B cell (primary cell): ENCODE results near the gene CCL3. TPM values are rescaled to one million over a fixed set of nuclear protein-coding genes. Genes with fewer than 3 reads are reported as not detected.

Source experiments
- ATAC-seq: fragments of 200-7000 bp; cut with Tn5 transposase; one replicate; pipeline ENCODE4 v1.10.0; 2021; ENCODE audit warnings: low read depth, mild to moderate bottlenecking, moderate number of reproducible peaks, moderate library complexity
- CTCF ChIA-PET: fragments of 350-600 bp; sonication (Branson Sonifier 250); formaldehyde crosslinking; loops from one replicate; lab custom pipeline; 2021; ENCODE audit warnings: antibody characterized with exemption, inconsistent platforms; lab: Charles Lee
- POLR2A ChIA-PET: fragments of 350-600 bp; sonication (Branson Sonifier 250); formaldehyde crosslinking; loops from one replicate; lab custom pipeline; 2021; ENCODE audit warnings: antibody characterized with exemption; lab: Charles Lee
- DNase-seq: peaks from one replicate; pipeline ENCODE4 v3.0.0; 2013
- H2AFZ ChIP-seq: 2 replicates; pipeline ENCODE4 v1.6.1; 2012; ENCODE audit warnings: mild to moderate bottlenecking, low read depth, low read length; ENCODE audit not compliant: insufficient read depth, poor library complexity, severe bottlenecking
- H3K27ac ChIP-seq, 2 donors: 1 replicate in 1 of 2; 2 replicates in 1 of 2; pipeline ENCODE4 v1.5.1; 2012 to 2013; ENCODE audit warnings: low read length in 2 of 2, mild to moderate bottlenecking in 2 of 2, moderate library complexity in 1 of 2
- H3K27me3 ChIP-seq, 4 experiments: fragments of 200-600 bp in 1 of 4; sonication (generic) in 1 of 4; replicated peaks in 1 of 4; 1 replicate in 2 of 4; 2 replicates in 2 of 4; pipeline versions ENCODE4 v1.6.1 to v1.7.0; 2013 to 2016; ENCODE audit warnings: low read length in 3 of 4, mild to moderate bottlenecking in 2 of 4, mixed read lengths in 1 of 4, moderate library complexity in 1 of 4; ENCODE audit not compliant: insufficient read depth in 4 of 4, control insufficient read depth in 3 of 4; ENCODE audit errors: control extremely low read depth in 1 of 4
- H3K36me3 ChIP-seq, 2 experiments: replicated peaks in 1 of 2; 1 replicate in 1 of 2; 2 replicates in 1 of 2; pipeline versions ENCODE4 v1.6.1 to v1.7.1; 2013; ENCODE audit warnings: low read length in 1 of 2; ENCODE audit not compliant: insufficient read depth in 2 of 2, control insufficient read depth in 1 of 2; ENCODE audit errors: control extremely low read depth in 1 of 2, extremely low read depth in 1 of 2
- H3K4me1 ChIP-seq, 2 donors: fragments of 200-600 bp in 1 of 2; sonication (generic) in 1 of 2; 1 replicate in 1 of 2; 2 replicates in 1 of 2; pipeline versions ENCODE4 v1.5.1 to v1.6.1; 2013 to 2017; ENCODE audit warnings: low read length in 2 of 2; ENCODE audit not compliant: control insufficient read depth in 2 of 2, insufficient read depth in 2 of 2
- H3K4me2 ChIP-seq: replicated peaks from 2 replicates; pipeline ENCODE3; 2012; ENCODE audit warnings: mild to moderate bottlenecking, low read depth, low read length; ENCODE audit not compliant: poor library complexity, severe bottlenecking
- H3K4me3 ChIP-seq, 5 experiments: fragments of 200-600 bp in 1 of 5; sonication (generic) in 1 of 5; 1 replicate in 3 of 5; 2 replicates in 2 of 5; pipeline versions ENCODE4 v1.5.1 to v1.7.0; 2011 to 2016; ENCODE audit warnings: low read length in 4 of 5, mild to moderate bottlenecking in 4 of 5, low read depth in 2 of 5, control low read depth in 1 of 5, moderate library complexity in 1 of 5; ENCODE audit not compliant: insufficient read depth in 1 of 5; ENCODE audit errors: control extremely low read depth in 1 of 5, extremely low read depth in 1 of 5
- H3K79me2 ChIP-seq: fragments of 200-600 bp; sonication (generic); one replicate; pipeline ENCODE4 v1.6.0; 2016; ENCODE audit warnings: low read length; ENCODE audit not compliant: control insufficient read depth, insufficient read depth
- H3K9ac ChIP-seq: fragments of 200-600 bp; sonication (generic); 2 replicates; pipeline ENCODE4 v1.6.1; 2017; ENCODE audit warnings: mild to moderate bottlenecking, low read length, moderate library complexity
- H3K9me3 ChIP-seq, 3 donors: one replicate each; pipeline versions ENCODE4 v1.6.1 to v1.7.1; 2013; ENCODE audit warnings: low read length in 2 of 3; ENCODE audit not compliant: control insufficient read depth in 2 of 3, insufficient read depth in 1 of 3; ENCODE audit errors: control extremely low read depth in 1 of 3
- H4K20me1 ChIP-seq: 2 replicates; pipeline ENCODE4 v1.6.0; 2012; ENCODE audit warnings: mild to moderate bottlenecking, low read length; ENCODE audit not compliant: insufficient read depth, control insufficient read depth, poor library complexity, severe bottlenecking
- H3K27ac Mint-ChIP-seq: one replicate; pipeline ENCODE4 v1.8.0; 2021; ENCODE audit warnings: mixed read lengths
- H3K27me3 Mint-ChIP-seq: one replicate; pipeline ENCODE4 v1.8.0; 2021; ENCODE audit warnings: mixed read lengths
- H3K4me1 Mint-ChIP-seq: one replicate; pipeline ENCODE4 v1.8.0; 2021; ENCODE audit warnings: mixed read lengths
- H3K4me3 Mint-ChIP-seq: one replicate; pipeline ENCODE4 v1.8.0; 2021; ENCODE audit warnings: mixed read lengths
- H3K9me3 Mint-ChIP-seq: one replicate; pipeline ENCODE4 v1.8.0; 2022; ENCODE audit warnings: mixed read lengths; ENCODE audit not compliant: insufficient read depth
- EZH2 ChIP-seq: IDR thresholded peaks from 2 replicates; pipeline ENCODE4 v1.6.1; 2012; ENCODE audit warnings: borderline replicate concordance, low read depth, mild to moderate bottlenecking, moderate library complexity, low read length; ENCODE audit not compliant: insufficient read depth, poor library complexity, severe bottlenecking
- WGBS: methylation state at CpG from one replicate; pipeline ENCODE4 v1.1.5; 2013; ENCODE audit warnings: missing lambda C conversion rate; ENCODE audit not compliant: insufficient coverage; 5-methylcytosine and 5-hydroxymethylcytosine counted together
- intact Hi-C: fragments of 100-400 bp; cut with micrococcal nuclease; formaldehyde crosslinking; loops from one replicate; pipeline ENCODE4 v1.10.0; 2022
- polyA plus RNA-seq: library from polyadenylated mRNA; depleted of rRNA; stranded (reverse); fragments of >200 nt; gene quantifications from 2 replicates; pipeline ENCODE4 v1.2.3, GENCODE V29; 2012
- total RNA-seq, 2 donors: library from RNA; stranded (reverse); fragments of 120-200 nt in 1 of 2; gene quantifications; 1 replicate in 1 of 2; 2 replicates in 1 of 2; pipeline versions ENCODE4 v1.2.3 to v1.2.4, GENCODE V29; 2013 to 2022
- TF ChIP-seq, protein P1 (sequence below): fragments of 200-600 bp; IDR thresholded peaks from one replicate; pipeline ENCODE4 v1.8.0; 2022; ENCODE audit warnings: antibody characterized with exemption, mild to moderate bottlenecking

Gene CCL3
- total and polyA plus RNA-seq, 2 donors (not counting 1 experiment from before 2014, with no cell fraction given) = 5.7 to 31.3 TPM

DNA sequence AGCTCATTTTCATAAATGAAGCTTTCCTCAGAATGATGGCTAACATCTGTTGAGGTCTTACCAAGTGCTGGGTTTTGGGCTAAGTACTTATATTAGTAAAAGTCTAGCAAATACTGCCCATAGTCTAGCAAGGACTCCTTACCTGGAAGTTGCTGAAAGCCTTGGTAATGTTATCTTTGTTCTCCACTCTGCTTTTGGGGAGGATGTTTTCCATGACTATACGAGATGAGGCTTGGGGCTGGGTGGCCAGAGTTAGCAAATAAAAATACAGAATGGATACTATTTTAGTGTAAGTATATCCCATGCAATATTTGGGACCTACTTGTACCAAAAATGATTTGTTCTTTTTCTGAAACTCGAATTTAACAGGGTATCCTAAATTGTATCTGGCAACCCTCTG is 18.2 kb downstream of the CCL3 start:
- H3K9me3 Mint-ChIP-seq = no peaks in the 10 kb centered on the region
- DNase-seq (no peak), ATAC-seq (no peak)
- Histone ChIP-seq H3K36me3 (no peaks in the 10 kb centered on the region), H3K9ac (no peak overlapping the region), H3K27me3 (no peaks in the 10 kb centered on the region), H3K79me2 (no peaks in the 10 kb centered on the region), H3K27ac (no peak overlapping the region), H4K20me1 (no peaks in the 10 kb centered on the region), H3K9me3 (peaks cover under 1 to 6% (median under 1%) of the 10 kb centered on the region in 3 donors), H2AFZ (no peak overlapping the region), H3K4me1 (peaks cover 4 to 8% of the 10 kb centered on the region in 2 donors), H3K4me2 (no peak overlapping the region), H3K4me3 (no peak overlapping the region)
- WGBS = no CpG with 5 or more reads among the region's 2 CpGs
- no peak overlapping the region for H3K4me3 Mint-ChIP-seq
- H3K27me3 Mint-ChIP-seq = no peaks in the 10 kb centered on the region
- CTCF ChIA-PET = interaction anchor here (1.0 to 4.5 kb wide), 13 partner anchors 10 to 102 kb away, joined by 3 to 64 read pairs (median 5); partner anchors contain the start of gene CCL3
- POLR2A ChIA-PET = no interaction called here
- H3K4me1 Mint-ChIP-seq = peaks cover 14% of the 10 kb centered on the region
- intact Hi-C loops = loop anchor here (1.0 to 5.0 kb wide), 3 partner anchors 56 to 95 kb away; no protein-coding TSS in a partner anchor
- H3K27ac Mint-ChIP-seq = no peak overlapping the region
- no peak for TF ChIP-seq EZH2
- TF ChIP-seq, protein P1, sequence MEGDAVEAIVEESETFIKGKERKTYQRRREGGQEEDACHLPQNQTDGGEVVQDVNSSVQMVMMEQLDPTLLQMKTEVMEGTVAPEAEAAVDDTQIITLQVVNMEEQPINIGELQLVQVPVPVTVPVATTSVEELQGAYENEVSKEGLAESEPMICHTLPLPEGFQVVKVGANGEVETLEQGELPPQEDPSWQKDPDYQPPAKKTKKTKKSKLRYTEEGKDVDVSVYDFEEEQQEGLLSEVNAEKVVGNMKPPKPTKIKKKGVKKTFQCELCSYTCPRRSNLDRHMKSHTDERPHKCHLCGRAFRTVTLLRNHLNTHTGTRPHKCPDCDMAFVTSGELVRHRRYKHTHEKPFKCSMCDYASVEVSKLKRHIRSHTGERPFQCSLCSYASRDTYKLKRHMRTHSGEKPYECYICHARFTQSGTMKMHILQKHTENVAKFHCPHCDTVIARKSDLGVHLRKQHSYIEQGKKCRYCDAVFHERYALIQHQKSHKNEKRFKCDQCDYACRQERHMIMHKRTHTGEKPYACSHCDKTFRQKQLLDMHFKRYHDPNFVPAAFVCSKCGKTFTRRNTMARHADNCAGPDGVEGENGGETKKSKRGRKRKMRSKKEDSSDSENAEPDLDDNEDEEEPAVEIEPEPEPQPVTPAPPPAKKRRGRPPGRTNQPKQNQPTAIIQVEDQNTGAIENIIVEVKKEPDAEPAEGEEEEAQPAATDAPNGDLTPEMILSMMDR = no peak

DNA sequence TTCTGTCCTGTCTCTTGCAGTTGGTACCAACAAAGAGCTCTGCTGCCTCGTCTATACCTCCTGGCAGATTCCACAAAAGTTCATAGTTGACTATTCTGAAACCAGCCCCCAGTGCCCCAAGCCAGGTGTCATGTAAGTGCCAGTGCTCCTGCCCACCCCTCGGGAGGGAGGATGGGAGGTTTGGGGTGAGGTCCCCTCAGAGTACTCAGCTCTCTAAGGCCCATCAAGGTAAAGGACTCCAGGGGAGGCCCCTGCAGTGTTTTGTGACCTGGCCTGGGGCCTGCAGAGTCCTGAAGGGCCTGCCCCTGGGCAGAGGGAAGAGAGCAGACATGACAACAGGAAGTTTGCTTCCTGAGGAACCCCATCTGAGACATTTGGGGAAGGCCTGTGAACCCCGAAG is 19.5 kb downstream of the CCL3 start:
- Mint-ChIP-seq H3K27me3 (no peaks in the 10 kb centered on the region), H3K27ac (no peak overlapping the region), H3K9me3 (no peaks in the 10 kb centered on the region), H3K4me1 (peaks cover 18% of the 10 kb centered on the region), H3K4me3 (no peak overlapping the region)
- no peak overlapping the region for H3K4me3 ChIP-seq
- CTCF ChIA-PET = interaction anchor here (1.7 to 4.5 kb wide), 3 partner anchors 13 to 77 kb away, joined by 4 to 64 read pairs (median 8); partner anchors contain the start of gene CCL3
- no peaks in the 10 kb centered on the region for H3K36me3 ChIP-seq
- no peak for ATAC-seq
- intact Hi-C loops = loop anchor here (5.0 kb wide), 1 partner anchor 57 kb away; no protein-coding TSS in a partner anchor
- POLR2A ChIA-PET = no interaction called here
- TF ChIP-seq, protein P1 = no peak
- TF ChIP-seq EZH2 = no peak
- H3K9me3 ChIP-seq = peaks cover 0 to 3% (median 3%) of the 10 kb centered on the region in 3 donors
- no peaks in the 10 kb centered on the region for H4K20me1 ChIP-seq
- H3K27ac ChIP-seq = no peak overlapping the region
- WGBS = 51% methylated on average over 2 of the region's 3 CpGs
- H3K4me2 ChIP-seq = no peak overlapping the region
- peaks cover 4 to 8% of the 10 kb centered on the region in 2 donors for H3K4me1 ChIP-seq
- DNase-seq = no peak
- no peaks in the 10 kb centered on the region for H3K79me2 ChIP-seq
- no peaks in the 10 kb centered on the region for H3K27me3 ChIP-seq
- H3K9ac ChIP-seq = no peak overlapping the region
- H2AFZ ChIP-seq = no peak overlapping the region
